ENCODE measurements around the gene SLC9A9. TPM values are rescaled to one million over a fixed set of nuclear protein-coding genes. Genes with fewer than 3 reads are reported as not detected.
"Not testable (repeated sequence)": the region's sequence is repeated elsewhere in the genome, so short reads cannot be mapped to it uniquely, and the experiment has no call there.

SLC9A9 gene
- total RNA-seq, 1 donor from 2014 or later = 0.22 TPM

- H3K79me2 ChIP-seq (ENCODE audit: low read depth) = no peaks in the 10 kb centered on the region
- no peaks in the 10 kb centered on the region for H3K9me3 ChIP-seq (ENCODE audit: low read depth)
- peaks cover 7% of the 10 kb centered on the region for H3K27me3 Mint-ChIP-seq (ENCODE audit: insufficient read depth, low read depth)
- H3F3A ChIP-seq (ENCODE audit: low read depth) = no peaks in the 10 kb centered on the region
- TF ChIP-seq EZH2 (IDR thresholded peaks at IDR 0.05) = no peak
- no peak for TF ChIP-seq EZH2phosphoT487 (IDR thresholded peaks at IDR 0.05)
- no peak for TF ChIP-seq CTCF (IDR thresholded peaks at IDR 0.05)
- H3K36me3 ChIP-seq = no peaks in the 10 kb centered on the region
- no peaks in the 10 kb centered on the region for H3K4me1 ChIP-seq
- H3K9ac ChIP-seq = no peak overlapping the region
- H3K27me3 ChIP-seq = no peaks in the 10 kb centered on the region
- no peak overlapping the region for H2AFZ ChIP-seq (replicated peaks)
- no peaks in the 10 kb centered on the region for H3K36me3 Mint-ChIP-seq
- H3K4me3 ChIP-seq = no peak overlapping the region
- H4K20me1 ChIP-seq (ENCODE audit: low read depth) = no peaks in the 10 kb centered on the region
- no peak for DNase-seq (ENCODE audit: low spot score)
- no peak overlapping the region for H3K4me3 Mint-ChIP-seq
- no peak overlapping the region for H3K4me2 ChIP-seq
- H3K27ac ChIP-seq = no peak overlapping the region
- peaks cover 3% of the 10 kb centered on the region for H3K4me1 Mint-ChIP-seq
- no peaks in the 10 kb centered on the region for H3K9me3 Mint-ChIP-seq
- no peak overlapping the region for H3K27ac Mint-ChIP-seq
These were observed 149.5 kb downstream of the SLC9A9 start for GRCh38 chr3:143698682-143699303.

- no peak overlapping the region for H2AFZ ChIP-seq (replicated peaks)
- no peaks in the 10 kb centered on the region for H4K20me1 ChIP-seq (ENCODE audit: low read depth)
- no peaks in the 10 kb centered on the region for H3F3A ChIP-seq (ENCODE audit: low read depth)
- Mint-ChIP-seq H3K4me1 (peaks cover 3% of the 10 kb centered on the region), H3K27me3 (ENCODE audit: insufficient read depth, low read depth) (peaks cover 7% of the 10 kb centered on the region), H3K36me3 (no peaks in the 10 kb centered on the region), H3K27ac (no peak overlapping the region), H3K4me3 (no peak overlapping the region), H3K9me3 (no peaks in the 10 kb centered on the region)
- TF ChIP-seq CTCF (IDR thresholded peaks at IDR 0.05) (no peak), EZH2 (IDR thresholded peaks at IDR 0.05) (no peak), EZH2phosphoT487 (IDR thresholded peaks at IDR 0.05) (no peak)
- H3K36me3 ChIP-seq = no peaks in the 10 kb centered on the region
- no peak overlapping the region for H3K27ac ChIP-seq
- H3K4me3 ChIP-seq = no peak overlapping the region
- H3K9ac ChIP-seq = no peak overlapping the region
- H3K4me2 ChIP-seq = no peak overlapping the region
- no peaks in the 10 kb centered on the region for H3K9me3 ChIP-seq (ENCODE audit: low read depth)
- no peaks in the 10 kb centered on the region for H3K4me1 ChIP-seq
- no peak for DNase-seq (ENCODE audit: low spot score)
- no peaks in the 10 kb centered on the region for H3K79me2 ChIP-seq (ENCODE audit: low read depth)
- H3K27me3 ChIP-seq = no peaks in the 10 kb centered on the region
These were observed 150.3 kb downstream of the SLC9A9 start for GRCh38 chr3:143697975-143698374.

GRCh38 chr3:143695333-143695732, 152.9 kb downstream of the SLC9A9 start:
- not testable (repeated sequence) for H3K27me3 ChIP-seq; H3K27me3 Mint-ChIP-seq (ENCODE audit: insufficient read depth, low read depth); H3K36me3 ChIP-seq; H3K4me2 ChIP-seq; H3K4me3 ChIP-seq; H3K4me3 Mint-ChIP-seq; DNase-seq (ENCODE audit: low spot score); H3K27ac Mint-ChIP-seq; H3K79me2 ChIP-seq (ENCODE audit: low read depth); H4K20me1 ChIP-seq (ENCODE audit: low read depth); H3K9me3 Mint-ChIP-seq; H3K4me1 ChIP-seq; H3K27ac ChIP-seq; H3F3A ChIP-seq (ENCODE audit: low read depth); H2AFZ ChIP-seq (replicated peaks); H3K9me3 ChIP-seq (ENCODE audit: low read depth); H3K36me3 Mint-ChIP-seq; H3K9ac ChIP-seq; H3K4me1 Mint-ChIP-seq

DNA sequence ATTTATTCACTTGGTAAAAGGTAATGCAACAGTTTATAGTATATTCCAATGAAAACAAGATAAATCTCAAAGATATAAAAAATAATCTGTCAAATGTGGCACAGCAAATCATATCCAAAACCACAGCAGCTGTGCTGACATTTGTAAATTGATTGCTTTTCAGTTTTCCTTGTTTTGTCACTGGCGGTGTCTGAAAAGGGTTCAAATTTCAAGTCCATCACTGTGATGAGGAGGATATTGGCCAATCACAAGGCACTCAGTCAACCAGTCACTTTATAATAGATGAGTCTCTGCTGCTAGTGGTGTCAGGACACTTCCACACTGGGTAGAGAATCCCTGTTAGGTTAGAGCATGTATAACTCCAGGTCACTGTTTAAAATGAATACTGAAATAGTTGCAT, 154.8 kb downstream of the SLC9A9 start:
- no peak overlapping the region for H3K4me2 ChIP-seq
- Mint-ChIP-seq H3K9me3 (no peaks in the 10 kb centered on the region), H3K27me3 (ENCODE audit: insufficient read depth, low read depth) (peaks cover 7% of the 10 kb centered on the region), H3K36me3 (no peaks in the 10 kb centered on the region), H3K4me1 (no peaks in the 10 kb centered on the region), H3K27ac (no peak overlapping the region), H3K4me3 (no peak overlapping the region)
- H3K27me3 ChIP-seq = no peaks in the 10 kb centered on the region
- no peaks in the 10 kb centered on the region for H3K79me2 ChIP-seq (ENCODE audit: low read depth)
- H4K20me1 ChIP-seq (ENCODE audit: low read depth) = no peaks in the 10 kb centered on the region
- no peaks in the 10 kb centered on the region for H3K36me3 ChIP-seq
- no peak for TF ChIP-seq EZH2 (IDR thresholded peaks at IDR 0.05)
- TF ChIP-seq EZH2phosphoT487 (IDR thresholded peaks at IDR 0.05) = no peak
- TF ChIP-seq CTCF (IDR thresholded peaks at IDR 0.05) = no peak
- no peak overlapping the region for H3K9ac ChIP-seq
- H3K9me3 ChIP-seq (ENCODE audit: low read depth) = no peaks in the 10 kb centered on the region
- H3F3A ChIP-seq (ENCODE audit: low read depth) = no peaks in the 10 kb centered on the region
- no peak overlapping the region for H3K27ac ChIP-seq
- H3K4me1 ChIP-seq = no peaks in the 10 kb centered on the region
- no peak for DNase-seq (ENCODE audit: low spot score)
- H2AFZ ChIP-seq (replicated peaks) = no peak overlapping the region
- no peak overlapping the region for H3K4me3 ChIP-seq

Data from neural progenitor cell (in vitro differentiated cells).